Stimulated activated CD8-positive, alpha-beta memory T cell treated with anti-CD3 and anti-CD28 coated beads, Interleukin-12 subunit alpha, Interleukin-12 subunit beta, amount 100 ng/mL, for 1 hour (primary cell): ENCODE results near the gene OSBPL5.

Source experiments
- DNase-seq: peaks from one replicate; pipeline ENCODE4 v3.0.0-alpha.2; 2020; ENCODE audit warnings: low read depth

The OSBPL5 gene

GRCh38 chr11:3148990-3149851 lies 15.9 kb downstream of the OSBPL5 start:
- no peak for DNase-seq

GRCh38 chr11:3148255-3148989 lies 16.7 kb downstream of the OSBPL5 start:
- no peak for DNase-seq

- DNase-seq = no peak
Observed at GRCh38 chr11:3147626-3148025, 17.5 kb downstream of the OSBPL5 start.

GRCh38 chr11:3147257-3147619 lies 17.9 kb downstream of the OSBPL5 start:
- no peak for DNase-seq

- no peak for DNase-seq
Observed at GRCh38 chr11:3146612-3147256, 18.4 kb downstream of the OSBPL5 start.

- DNase-seq = no peak
Observed at GRCh38 chr11:3145206-3145520, 19.9 kb downstream of the OSBPL5 start.

- DNase-seq = no peak
Observed at GRCh38 chr11:3144296-3145205, 20.6 kb downstream of the OSBPL5 start.

GRCh38 chr11:3143136-3143880 lies 21.8 kb downstream of the OSBPL5 start:
- no peak for DNase-seq

GRCh38 chr11:3140291-3140603 lies 24.9 kb downstream of the OSBPL5 start:
- no peak for DNase-seq

- no peak for DNase-seq
Observed at GRCh38 chr11:3139481-3140290, 25.4 kb downstream of the OSBPL5 start.

GRCh38 chr11:3139086-3139440 lies 26.0 kb downstream of the OSBPL5 start:
- DNase-seq = no peak

- DNase-seq = no peak
Observed at GRCh38 chr11:3138178-3139085, 26.7 kb downstream of the OSBPL5 start.

- no peak for DNase-seq
Observed at GRCh38 chr11:3137486-3138177, 27.5 kb downstream of the OSBPL5 start.

- DNase-seq = no peak
Observed at GRCh38 chr11:3136546-3137455, 28.3 kb downstream of the OSBPL5 start.

GRCh38 chr11:3135481-3136440 lies 29.3 kb downstream of the OSBPL5 start:
- no peak for DNase-seq

GRCh38 chr11:3134651-3135480 lies 30.2 kb downstream of the OSBPL5 start:
- DNase-seq = no peak
